Hepatocyte (in vitro differentiated cells): ENCODE results near the gene ST14. TPM values are rescaled to one million over a fixed set of nuclear protein-coding genes. Genes with fewer than 3 reads are reported as not detected.

Source experiments
- DNase-seq: peaks from one replicate; pipeline ENCODE4 v3.0.0-alpha.2; 2016; ENCODE audit warnings: low spot score
- H2AFZ ChIP-seq: fragments of 200-600 bp; sonication (generic); 2 replicates; pipeline ENCODE4 v1.6.0; 2016; ENCODE audit warnings: antibody characterized with exemption, mild to moderate bottlenecking
- H3K27ac ChIP-seq: fragments of 200-600 bp; sonication (generic); 2 replicates; pipeline ENCODE4 v1.5.1; 2016; ENCODE audit warnings: mild to moderate bottlenecking
- H3K27me3 ChIP-seq: fragments of 200-600 bp; sonication (generic); 2 replicates; pipeline ENCODE4 v1.6.1; 2016
- H3K36me3 ChIP-seq: fragments of 200-600 bp; sonication (generic); replicated peaks from 2 replicates; pipeline ENCODE4 v1.5.1; 2016; ENCODE audit warnings: low read depth; ENCODE audit not compliant: insufficient read depth
- H3K4me1 ChIP-seq: fragments of 200-600 bp; sonication (generic); 2 replicates; pipeline ENCODE4 v1.5.1; 2016; ENCODE audit warnings: mild to moderate bottlenecking, moderate library complexity; ENCODE audit not compliant: insufficient read depth
- H3K4me2 ChIP-seq: fragments of 200-600 bp; sonication (generic); 2 replicates; pipeline ENCODE4 v1.6.0; 2016
- H3K4me3 ChIP-seq: fragments of 200-600 bp; sonication (generic); 2 replicates; pipeline ENCODE4 v1.5.1; 2016; ENCODE audit warnings: mild to moderate bottlenecking
- H3K79me2 ChIP-seq: fragments of 200-600 bp; sonication (generic); 2 replicates; pipeline ENCODE4 v1.6.0; 2017; ENCODE audit warnings: mild to moderate bottlenecking
- H3K9me2 ChIP-seq: fragments of 200-600 bp; sonication (generic); replicated peaks from 2 replicates; pipeline ENCODE4 v1.6.0; 2017; ENCODE audit warnings: mild to moderate bottlenecking; ENCODE audit not compliant: insufficient read depth
- H3K9me3 ChIP-seq: fragments of 200-600 bp; sonication (generic); 2 replicates; pipeline ENCODE4 v1.5.1; 2016; ENCODE audit warnings: low read depth, mild to moderate bottlenecking
- H4K20me1 ChIP-seq: fragments of 200-600 bp; sonication (generic); 2 replicates; pipeline ENCODE4 v1.6.0; 2016; ENCODE audit warnings: mild to moderate bottlenecking; ENCODE audit not compliant: insufficient read depth, poor library complexity, severe bottlenecking
- EZH2 ChIP-seq: fragments of 200-600 bp; sonication (generic); IDR thresholded peaks from 2 replicates; pipeline ENCODE4 v1.6.1; 2016; ENCODE audit warnings: antibody characterized with exemption, mild to moderate bottlenecking, borderline replicate concordance
- EZH2phosphoT487 ChIP-seq: fragments of 200-600 bp; sonication (generic); IDR thresholded peaks from one replicate; pipeline ENCODE4 v1.6.1; 2018; ENCODE audit warnings: antibody characterized with exemption, mild to moderate bottlenecking, low read depth, moderate library complexity; ENCODE audit not compliant: unreplicated experiment, severe bottlenecking
- WGBS: methylation state at CpG from one replicate; pipeline ENCODE4 v1.1.6; 2016; ENCODE audit warnings: low lambda C conversion rate; ENCODE audit errors: missing lambda C conversion rate; 5-methylcytosine and 5-hydroxymethylcytosine counted together
- polyA plus RNA-seq: library from polyadenylated mRNA; unstranded; fragments of >200 nt; fragmentation: Nextera tagmentation; extraction: Ambion mirVana; gene quantifications from 2 replicates; pipeline ENCODE4 v1.2.1, GENCODE V29; 2016
- total RNA-seq: library from RNA; depleted of rRNA; stranded (reverse); fragments of >200 nt; gene quantifications from 2 replicates; pipeline ENCODE4 v1.2.3, GENCODE V29; 2014
- TF ChIP-seq, protein P1 (sequence below): fragments of 200-600 bp; sonication (generic); IDR thresholded peaks from 2 replicates; pipeline ENCODE4 v1.5.1; 2016; ENCODE audit warnings: antibody characterized with exemption, mild to moderate bottlenecking; ENCODE audit not compliant: poor library complexity

Gene ST14
- total and polyA plus RNA-seq, 2 experiments from 2014 or later = 85.2 to 93.3 TPM

DNA sequence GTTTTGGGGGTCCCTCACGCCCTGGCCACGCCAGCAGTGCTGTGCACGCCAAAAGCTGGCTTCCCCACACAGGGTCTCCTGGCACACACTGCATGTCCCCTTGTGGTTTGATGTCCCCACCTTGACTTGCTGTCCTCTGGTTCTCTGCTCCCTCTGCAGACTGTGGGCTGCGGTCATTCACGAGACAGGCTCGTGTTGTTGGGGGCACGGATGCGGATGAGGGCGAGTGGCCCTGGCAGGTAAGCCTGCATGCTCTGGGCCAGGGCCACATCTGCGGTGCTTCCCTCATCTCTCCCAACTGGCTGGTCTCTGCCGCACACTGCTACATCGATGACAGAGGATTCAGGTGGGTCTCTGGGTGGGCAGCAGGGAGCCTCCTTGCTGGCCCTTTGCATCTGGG is 40.2 kb downstream of the ST14 start:
- no peak overlapping the region for H2AFZ ChIP-seq
- TF ChIP-seq, protein P1, sequence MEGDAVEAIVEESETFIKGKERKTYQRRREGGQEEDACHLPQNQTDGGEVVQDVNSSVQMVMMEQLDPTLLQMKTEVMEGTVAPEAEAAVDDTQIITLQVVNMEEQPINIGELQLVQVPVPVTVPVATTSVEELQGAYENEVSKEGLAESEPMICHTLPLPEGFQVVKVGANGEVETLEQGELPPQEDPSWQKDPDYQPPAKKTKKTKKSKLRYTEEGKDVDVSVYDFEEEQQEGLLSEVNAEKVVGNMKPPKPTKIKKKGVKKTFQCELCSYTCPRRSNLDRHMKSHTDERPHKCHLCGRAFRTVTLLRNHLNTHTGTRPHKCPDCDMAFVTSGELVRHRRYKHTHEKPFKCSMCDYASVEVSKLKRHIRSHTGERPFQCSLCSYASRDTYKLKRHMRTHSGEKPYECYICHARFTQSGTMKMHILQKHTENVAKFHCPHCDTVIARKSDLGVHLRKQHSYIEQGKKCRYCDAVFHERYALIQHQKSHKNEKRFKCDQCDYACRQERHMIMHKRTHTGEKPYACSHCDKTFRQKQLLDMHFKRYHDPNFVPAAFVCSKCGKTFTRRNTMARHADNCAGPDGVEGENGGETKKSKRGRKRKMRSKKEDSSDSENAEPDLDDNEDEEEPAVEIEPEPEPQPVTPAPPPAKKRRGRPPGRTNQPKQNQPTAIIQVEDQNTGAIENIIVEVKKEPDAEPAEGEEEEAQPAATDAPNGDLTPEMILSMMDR = no peak
- TF ChIP-seq EZH2 (no peak), EZH2phosphoT487 (no peak)

DNA sequence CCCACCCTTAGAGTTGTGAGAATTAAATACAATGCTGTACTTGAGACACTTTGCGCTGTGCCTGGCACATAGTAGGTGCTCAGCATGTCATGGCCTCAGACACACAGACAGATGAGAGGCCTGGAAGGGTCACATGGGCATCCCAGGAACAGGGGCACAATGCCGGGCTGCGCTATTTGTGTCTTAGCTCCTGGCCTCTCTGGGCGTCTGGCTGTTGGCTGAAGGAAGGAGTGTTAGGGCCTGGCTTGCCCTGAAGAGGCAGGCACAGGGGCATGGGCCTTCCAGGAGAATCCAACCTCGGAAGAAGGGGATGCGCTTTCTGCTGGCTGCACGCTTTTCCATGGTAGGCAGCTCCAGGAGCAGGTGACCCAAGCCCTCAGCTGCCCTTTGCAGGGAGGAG is 41.4 kb downstream of the ST14 start:
- Histone ChIP-seq H4K20me1 (no peaks in the 10 kb centered on the region), H3K36me3 (no peaks in the 10 kb centered on the region), H2AFZ (no peak overlapping the region), H3K79me2 (no peaks in the 10 kb centered on the region), H3K9me2 (no peaks in the 10 kb centered on the region), H3K9me3 (no peaks in the 10 kb centered on the region), H3K27ac (no peak overlapping the region), H3K27me3 (no peaks in the 10 kb centered on the region), H3K4me1 (no peaks in the 10 kb centered on the region), H3K4me2 (no peak overlapping the region), H3K4me3 (no peak overlapping the region)
- TF ChIP-seq EZH2phosphoT487 = no peak
- no peak for TF ChIP-seq EZH2
- TF ChIP-seq, protein P1 = no peak
- no peak for DNase-seq
- 97% methylated on average over 7 of the region's 7 CpGs for WGBS

More for the DNA sequence above, 40.2 kb downstream of the ST14 start:
- DNase-seq = no peak
- no peaks in the 10 kb centered on the region for H3K4me1 ChIP-seq
- no peaks in the 10 kb centered on the region for H3K36me3 ChIP-seq
- H3K4me3 ChIP-seq = no peak overlapping the region
- H3K27me3 ChIP-seq = no peaks in the 10 kb centered on the region
- H3K9me2 ChIP-seq = no peaks in the 10 kb centered on the region
- H3K79me2 ChIP-seq = no peaks in the 10 kb centered on the region
- no peak overlapping the region for H3K4me2 ChIP-seq
- no peaks in the 10 kb centered on the region for H4K20me1 ChIP-seq
- WGBS = 85% methylated on average over 12 of the region's 12 CpGs
- H3K9me3 ChIP-seq = no peaks in the 10 kb centered on the region
- H3K27ac ChIP-seq = no peak overlapping the region

DNA sequence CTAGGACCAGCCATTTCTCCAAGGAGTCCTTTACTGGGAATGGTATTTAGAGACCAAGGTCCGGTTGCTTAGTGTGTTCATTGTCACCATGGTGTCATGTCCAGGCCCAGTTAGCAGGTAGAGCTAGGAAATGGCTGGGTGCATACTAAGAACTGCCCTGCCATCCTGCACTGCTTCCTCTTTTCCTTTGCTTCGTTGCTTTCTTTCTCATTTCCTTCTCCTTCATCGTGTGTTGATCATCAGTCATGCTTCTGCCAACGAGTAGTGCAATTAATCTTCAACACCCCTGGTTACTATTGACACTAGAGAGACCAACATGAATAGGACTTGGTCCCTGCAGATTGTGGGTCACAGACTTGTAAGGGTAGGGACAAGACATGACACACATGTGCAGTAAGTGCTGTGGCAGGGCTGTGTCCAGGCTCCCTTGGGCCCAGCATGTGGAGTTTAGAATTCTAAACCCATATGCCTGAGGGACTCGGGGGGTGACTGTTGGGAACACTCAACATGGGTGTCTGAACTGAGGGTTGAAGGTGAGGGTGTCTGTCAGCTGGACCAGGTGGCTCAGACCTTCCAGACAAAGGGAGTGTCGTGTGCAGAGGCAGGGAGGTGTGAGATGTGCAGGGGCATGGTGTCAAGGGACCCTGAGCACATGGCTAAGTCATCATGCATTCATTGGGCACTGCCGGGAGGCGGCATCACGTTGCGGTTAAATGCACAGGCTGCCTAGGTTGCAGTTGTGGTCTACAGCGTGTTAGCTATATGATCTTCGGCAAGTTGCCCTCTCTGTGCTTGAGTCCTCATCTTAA is 42.6 kb downstream of the ST14 start:
- DNase-seq = no peak
- Histone ChIP-seq H3K79me2 (no peaks in the 10 kb centered on the region), H3K27ac (no peak overlapping the region), H3K4me1 (no peaks in the 10 kb centered on the region), H3K27me3 (no peaks in the 10 kb centered on the region), H3K9me3 (no peaks in the 10 kb centered on the region), H3K9me2 (no peaks in the 10 kb centered on the region), H3K36me3 (no peaks in the 10 kb centered on the region), H3K4me3 (no peak overlapping the region), H2AFZ (no peak overlapping the region), H4K20me1 (no peaks in the 10 kb centered on the region), H3K4me2 (no peak overlapping the region)
- 94% methylated on average over 12 of the region's 12 CpGs for WGBS
- no peak for TF ChIP-seq EZH2phosphoT487
- TF ChIP-seq, protein P1 = no peak
- TF ChIP-seq EZH2 = no peak
